Smooth muscle cell (in vitro differentiated cells): ENCODE results near the gene THOP1. TPM values are rescaled to one million over a fixed set of nuclear protein-coding genes. Genes with fewer than 3 reads are reported as not detected.
A peak's percentile ranks its signal among the peaks of the same experiment; 100 is the strongest.

Experiments
- DNase-seq: peaks from one replicate; lab custom pipeline; 2025; ENCODE audit not compliant: unreplicated experiment; lab: John Stamatoyannopoulos, UW
- H2AFZ ChIP-seq: fragments of 200-600 bp; sonication (generic); 2 replicates; pipeline ENCODE4 v1.6.0; 2016; ENCODE audit warnings: antibody characterized with exemption, low read depth, mild to moderate bottlenecking
- H3F3A ChIP-seq: fragments of 200-600 bp; sonication (generic); 2 replicates; pipeline ENCODE4 v1.6.0; 2017; ENCODE audit warnings: antibody characterized with exemption, low read depth
- H3K27ac ChIP-seq: fragments of 200-600 bp; sonication (generic); 2 replicates; pipeline ENCODE4 v1.5.1; 2016; ENCODE audit warnings: low read depth, mild to moderate bottlenecking
- H3K27me3 ChIP-seq: fragments of 200-600 bp; sonication (generic); 2 replicates; pipeline ENCODE4 v1.6.1; 2016; ENCODE audit warnings: low read depth, mild to moderate bottlenecking
- H3K36me3 ChIP-seq: fragments of 200-600 bp; sonication (generic); 2 replicates; pipeline ENCODE4 v1.5.1; 2016; ENCODE audit warnings: low read depth
- H3K4me1 ChIP-seq: fragments of 200-600 bp; sonication (generic); 2 replicates; pipeline ENCODE4 v1.5.1; 2016; ENCODE audit warnings: low read depth
- H3K4me2 ChIP-seq: fragments of 200-600 bp; sonication (generic); 2 replicates; pipeline ENCODE4 v1.6.0; 2016; ENCODE audit warnings: mild to moderate bottlenecking
- H3K4me3 ChIP-seq: fragments of 200-600 bp; sonication (generic); 2 replicates; pipeline ENCODE4 v1.5.1; 2016; ENCODE audit warnings: mild to moderate bottlenecking
- H3K79me2 ChIP-seq: fragments of 200-600 bp; sonication (generic); 2 replicates; pipeline ENCODE4 v1.6.0; 2016; ENCODE audit warnings: low read depth, mild to moderate bottlenecking
- H3K9ac ChIP-seq: fragments of 200-600 bp; sonication (generic); 2 replicates; pipeline ENCODE4 v1.6.0; 2016; ENCODE audit warnings: low read depth
- H3K9me3 ChIP-seq: fragments of 200-600 bp; sonication (generic); replicated peaks from 2 replicates; pipeline ENCODE4 v1.5.1; 2016; ENCODE audit warnings: low read depth
- H4K20me1 ChIP-seq: fragments of 200-600 bp; sonication (generic); 2 replicates; pipeline ENCODE4 v1.6.0; 2016; ENCODE audit warnings: low read depth
- WGBS: methylation state at CpG from one replicate; pipeline ENCODE4 v1.1.7; 2016; ENCODE audit warnings: low lambda C conversion rate; 5-methylcytosine and 5-hydroxymethylcytosine counted together
- polyA plus RNA-seq: library from polyadenylated mRNA; unstranded; fragments of >200 nt; fragmentation: Nextera tagmentation; extraction: Ambion mirVana; gene quantifications from 2 replicates; pipeline ENCODE4 v1.2.1, GENCODE V29; 2016
- total RNA-seq: library from RNA; depleted of rRNA; stranded (reverse); fragments of >200 nt; gene quantifications from 2 replicates; pipeline ENCODE4 v1.2.3, GENCODE V29; 2014
- TF ChIP-seq, protein P1 (sequence below): fragments of 200-600 bp; sonication (generic); IDR thresholded peaks from 2 replicates; pipeline ENCODE4 v1.5.1; 2017; ENCODE audit warnings: borderline replicate concordance, mild to moderate bottlenecking, antibody characterized with exemption; ENCODE audit not compliant: insufficient read depth, poor library complexity, severe bottlenecking

The THOP1 gene
- total RNA-seq (40.5 and 42.5 TPM in 2 replicates), polyA plus RNA-seq (65.6 and 68.7 TPM in 2 replicates)

DNA sequence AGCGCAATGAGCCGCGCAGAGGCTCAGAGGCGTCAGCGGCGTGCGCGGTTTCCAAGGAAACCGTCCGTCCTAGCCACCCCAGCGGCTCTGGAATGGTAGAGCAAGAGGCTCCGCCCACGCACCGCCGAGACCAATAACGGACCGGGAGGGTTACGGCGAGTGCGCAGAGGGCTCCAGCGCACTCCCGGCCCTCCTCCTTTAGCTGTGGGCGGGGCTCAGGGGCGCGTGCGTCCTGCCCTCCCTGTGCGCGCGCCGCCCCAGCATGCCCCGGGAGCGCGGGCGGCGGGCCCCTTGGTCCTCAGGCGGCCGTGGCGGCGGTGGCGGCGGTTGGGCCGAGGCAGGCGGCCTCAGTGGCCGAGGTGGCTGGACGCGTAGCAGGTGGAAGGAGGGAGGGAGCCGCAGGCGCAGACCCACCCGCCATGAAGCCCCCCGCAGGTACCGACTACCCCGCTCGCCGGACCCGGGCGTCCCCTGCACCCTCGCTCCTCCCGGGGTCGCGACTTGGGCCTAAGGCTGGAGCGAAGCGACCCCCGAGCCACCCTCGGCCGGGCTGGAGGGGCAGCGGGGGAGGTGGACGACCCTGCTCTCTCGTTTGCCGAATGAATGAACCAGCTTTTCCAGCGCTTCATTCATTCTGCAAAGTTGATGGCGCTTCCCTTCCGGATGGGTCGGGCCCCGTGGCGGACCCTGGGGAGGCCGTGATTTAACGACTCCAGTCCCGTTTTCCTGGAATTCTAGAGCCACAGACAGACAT lies at the start of gene THOP1:
Gene THOP1, plus strand, starts transcription at position 260 of the 754 bp plus-strand sequence. Its CDS starts 160 bp downstream, at position 420.
- Histone ChIP-seq H3K4me2 (peak within 1 kb of the TSS; percentile 100), H3K4me3 (peak within 1 kb of the TSS; percentile 89), H3K27ac (peak within 1 kb of the TSS; percentile 89), H3K36me3 (no peaks in the 10 kb centered on the region), H3K9ac (peak within 1 kb of the TSS; percentile 84), H3K4me1 (peaks cover 14% of the 10 kb centered on the region), H3K79me2 (peaks cover 58% of the 10 kb centered on the region), H4K20me1 (peaks cover 21% of the 10 kb centered on the region), H3F3A (peaks cover 7% of the 10 kb centered on the region), H3K9me3 (no peaks in the 10 kb centered on the region), H2AFZ (peak within 1 kb of the TSS; percentile 87), H3K27me3 (no peaks in the 10 kb centered on the region)
- peak; percentile 92 for DNase-seq
- TF ChIP-seq, protein P1, sequence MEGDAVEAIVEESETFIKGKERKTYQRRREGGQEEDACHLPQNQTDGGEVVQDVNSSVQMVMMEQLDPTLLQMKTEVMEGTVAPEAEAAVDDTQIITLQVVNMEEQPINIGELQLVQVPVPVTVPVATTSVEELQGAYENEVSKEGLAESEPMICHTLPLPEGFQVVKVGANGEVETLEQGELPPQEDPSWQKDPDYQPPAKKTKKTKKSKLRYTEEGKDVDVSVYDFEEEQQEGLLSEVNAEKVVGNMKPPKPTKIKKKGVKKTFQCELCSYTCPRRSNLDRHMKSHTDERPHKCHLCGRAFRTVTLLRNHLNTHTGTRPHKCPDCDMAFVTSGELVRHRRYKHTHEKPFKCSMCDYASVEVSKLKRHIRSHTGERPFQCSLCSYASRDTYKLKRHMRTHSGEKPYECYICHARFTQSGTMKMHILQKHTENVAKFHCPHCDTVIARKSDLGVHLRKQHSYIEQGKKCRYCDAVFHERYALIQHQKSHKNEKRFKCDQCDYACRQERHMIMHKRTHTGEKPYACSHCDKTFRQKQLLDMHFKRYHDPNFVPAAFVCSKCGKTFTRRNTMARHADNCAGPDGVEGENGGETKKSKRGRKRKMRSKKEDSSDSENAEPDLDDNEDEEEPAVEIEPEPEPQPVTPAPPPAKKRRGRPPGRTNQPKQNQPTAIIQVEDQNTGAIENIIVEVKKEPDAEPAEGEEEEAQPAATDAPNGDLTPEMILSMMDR, result no peak
- under 1% methylated on average over 61 of the region's 78 CpGs for WGBS

DNA sequence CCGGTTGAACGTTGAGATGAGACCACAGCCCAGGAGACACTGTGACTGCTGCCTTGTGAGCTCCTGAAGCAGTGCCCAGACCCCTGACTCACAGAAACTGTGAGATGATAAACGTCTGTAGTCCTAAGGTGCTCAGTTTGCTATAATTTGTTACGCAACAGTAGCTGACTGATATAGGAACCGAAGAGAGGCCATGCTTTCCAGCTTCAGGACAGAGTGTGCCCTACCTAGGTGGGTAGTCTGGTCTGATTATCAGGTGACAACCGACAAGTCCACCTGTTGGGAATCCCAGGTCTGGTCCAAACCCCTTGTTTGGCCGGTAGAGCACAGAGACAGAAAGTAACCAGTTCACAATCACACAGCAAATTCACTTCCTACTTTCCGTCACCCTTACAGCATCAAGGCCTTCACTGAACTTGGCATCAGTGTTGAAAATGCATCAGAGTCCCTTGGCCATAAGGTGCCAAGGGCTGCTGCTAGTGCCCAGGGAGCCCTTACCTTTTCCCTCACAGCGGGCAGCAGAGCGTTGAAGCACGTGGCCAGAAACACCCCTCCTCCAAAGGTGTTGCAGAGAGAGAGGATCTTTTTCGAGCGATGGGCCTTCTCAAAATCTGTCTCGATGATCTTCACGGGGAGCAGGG lies 48.6 kb upstream of the THOP1 start:
- no peak overlapping the region for H3K27ac ChIP-seq
- WGBS, result 97% methylated on average over 15 of the region's 15 CpGs

DNA sequence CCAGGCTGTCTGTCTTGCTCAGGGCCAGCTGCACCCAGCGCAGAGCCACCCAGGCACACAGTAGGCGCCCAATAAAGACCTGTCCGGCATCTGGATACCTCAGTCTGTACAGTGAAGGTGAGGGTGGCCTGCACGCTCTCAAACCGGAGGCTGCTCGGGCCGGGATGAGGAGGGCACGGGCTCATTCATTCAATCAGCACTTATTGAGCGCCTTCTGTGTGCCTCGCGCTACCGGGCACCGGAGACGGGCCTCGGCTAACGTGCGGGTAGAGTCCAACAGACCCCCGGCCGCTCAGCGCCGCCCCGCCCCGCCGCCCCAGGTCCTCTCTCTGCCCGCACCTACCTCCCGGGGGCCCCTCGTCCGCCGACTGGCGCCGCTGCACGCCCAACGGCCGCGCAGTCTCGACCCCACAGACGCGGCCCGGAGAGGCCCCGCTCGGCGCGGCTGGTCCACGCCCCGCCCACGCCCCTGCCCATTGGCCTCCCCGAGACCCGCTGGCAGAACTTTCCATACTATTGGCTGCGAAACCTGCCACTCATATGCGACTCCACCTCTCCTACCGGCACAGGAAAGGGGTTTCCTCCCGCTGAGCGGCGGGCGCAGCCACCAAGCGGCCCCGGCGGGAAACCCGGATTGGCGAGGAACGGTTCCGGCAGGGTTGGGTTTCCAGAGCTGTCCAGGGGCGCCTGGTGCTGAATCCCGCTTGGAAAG lies 45.5 kb upstream of the THOP1 start, which contains the start of gene SLC39A3:
Gene SLC39A3, minus strand, starts transcription at position 416 of the 712 bp plus-strand sequence. CDS start 2,760 bp downstream, outside the sequence.
- no peak within 1 kb of the TSS for H3K27ac ChIP-seq
- H3K27me3 ChIP-seq, result no peaks in the 10 kb centered on the region
- peak within 1 kb of the TSS; percentile 96 for H3K4me2 ChIP-seq
- under 1% methylated on average over 40 of the region's 64 CpGs for WGBS
- peak; percentile 95 for DNase-seq
- peak within 1 kb of the TSS; percentile 67 for H2AFZ ChIP-seq
- no peaks in the 10 kb centered on the region for H3K9me3 ChIP-seq
- H3K4me1 ChIP-seq, result no peaks in the 10 kb centered on the region
- H3K36me3 ChIP-seq, result peaks cover 4% of the 10 kb centered on the region
- no peaks in the 10 kb centered on the region for H3K79me2 ChIP-seq
- H3K4me3 ChIP-seq, result peak within 1 kb of the TSS; percentile 82
- no peaks in the 10 kb centered on the region for H3F3A ChIP-seq
- H3K9ac ChIP-seq, result peak within 1 kb of the TSS; percentile 53
- TF ChIP-seq, protein P1, result no peak
- H4K20me1 ChIP-seq, result no peaks in the 10 kb centered on the region

More for the DNA sequence above, 48.6 kb upstream of the THOP1 start:
- Histone ChIP-seq H3K36me3 (peaks cover 4% of the 10 kb centered on the region), H2AFZ (no peak overlapping the region), H3K79me2 (no peaks in the 10 kb centered on the region), H3K4me3 (no peak overlapping the region), H3K4me2 (no peak overlapping the region), H3K9ac (no peak overlapping the region), H4K20me1 (no peaks in the 10 kb centered on the region), H3K9me3 (no peaks in the 10 kb centered on the region), H3F3A (no peaks in the 10 kb centered on the region), H3K27me3 (no peaks in the 10 kb centered on the region), H3K4me1 (no peaks in the 10 kb centered on the region)
- TF ChIP-seq, protein P1, result no peak
- DNase-seq, result no peak
